K562 (cell line): Measurements from ENCODE around the gene STARD6. TPM values are rescaled to one million over a fixed set of nuclear protein-coding genes. Genes with fewer than 3 reads are reported as not detected.

Experiments used
- KHSRP ChIP-seq: fragments of 450-650 bp; IDR thresholded peaks from 2 replicates; pipeline ENCODE4 v1.6.1; 2017
- MEIS2 ChIP-seq: fragments of 450-650 bp; IDR thresholded peaks from 2 replicates; pipeline ENCODE4 v1.6.1; 2014; ENCODE audit warnings: mild to moderate bottlenecking; ENCODE audit not compliant: partially characterized antibody
- NEUROD1 ChIP-seq: fragments of 150-350 bp; IDR thresholded peaks from 2 replicates; pipeline ENCODE4 v1.6.1; 2014; ENCODE audit warnings: borderline replicate concordance, low read length, low read depth; ENCODE audit not compliant: partially characterized antibody
- NR1H2 ChIP-seq: sonication (generic); formaldehyde crosslinking; IDR thresholded peaks from 2 replicates; pipeline ENCODE4 v1.4.0; 2020; ENCODE audit warnings: mild to moderate bottlenecking, missing genetic modification reagents
- RFX7 ChIP-seq: fragments of 250-450 bp; sonication (Bioruptor Pico); IDR thresholded peaks from 2 replicates; pipeline ENCODE4 v1.5.1; 2021; ENCODE audit warnings: mild to moderate bottlenecking
- RUNX1 ChIP-seq: sonication (generic); IDR thresholded peaks from 2 replicates; pipeline ENCODE4 v1.6.1; 2016; ENCODE audit warnings: antibody characterized with exemption, low read depth
- SAP30 ChIP-seq: fragments of 200-600 bp; sonication (generic); IDR thresholded peaks from 2 replicates; pipeline ENCODE4 v1.6.1; 2012; ENCODE audit warnings: borderline replicate concordance, low read depth, mild to moderate bottlenecking, moderate library complexity, low read length, control low read depth, inconsistent platforms; ENCODE audit not compliant: insufficient read depth, poor library complexity, severe bottlenecking
- ZNF766 ChIP-seq: fragments of 200-800 bp; sonication (Bioruptor generic); conservative IDR thresholded peaks from 2 replicates; pipeline ENCODE4 v1.6.1; 2016; ENCODE audit warnings: missing genetic modification characterization, missing compliant biosample characterization
- ZZZ3 ChIP-seq: fragments of 450-650 bp; IDR thresholded peaks from 2 replicates; pipeline ENCODE4 v1.6.1; 2016; ENCODE audit warnings: antibody characterized with exemption, mild to moderate bottlenecking, moderate library complexity
- polyA plus RNA-seq, 8 experiments: library from polyadenylated mRNA; depleted of rRNA in 4 of 8; stranded (reverse) in 5 of 8; unstranded in 3 of 8; fragments of >200 nt; fragmentation: Nextera tagmentation in 2 of 8; fragmentation: Illumina TruSeq in 1 of 8; extraction: Ambion mirVana in 2 of 8; extraction: Trizol in 1 of 8; gene quantifications; 2 replicates each; pipeline versions ENCODE4 v1.2.1 to v1.2.3, GENCODE V29; 2011 to 2014; ENCODE audit warnings: inconsistent platforms in 1 of 8, missing spikeins in 1 of 8
- total RNA-seq, 7 experiments: library from RNA; depleted of rRNA in 6 of 7; stranded (reverse); fragments of >200 nt in 6 of 7; fragmentation: Illumina TruSeq in 2 of 7; extraction: Trizol in 2 of 7; gene quantifications; 2 replicates each; pipeline versions ENCODE4 v1.2.1 to v1.2.3, GENCODE V29; 2011 to 2021; ENCODE audit warnings: low replicate concordance in 1 of 7
- TF ChIP-seq, protein P1 (sequence below), 2 experiments: IDR thresholded peaks in 1 of 2; conservative IDR thresholded peaks in 1 of 2; 2 replicates each; pipeline ENCODE4 v1.6.1; 2016; ENCODE audit warnings: low read depth in 2 of 2, mild to moderate bottlenecking in 1 of 2, missing compliant biosample characterization in 1 of 2, missing genetic modification characterization in 1 of 2, moderate library complexity in 1 of 2
- TF ChIP-seq, protein P2 (sequence below), 2 experiments: fragments of 450-650 bp; IDR thresholded peaks; 2 replicates each; pipeline ENCODE4 v1.6.1; 2016
- TF ChIP-seq, protein P3 (sequence below): fragments of 450-650 bp; IDR thresholded peaks from one replicate; pipeline ENCODE4 v1.6.1; 2018; ENCODE audit warnings: mild to moderate bottlenecking, moderate library complexity; ENCODE audit not compliant: partially characterized antibody
- TF ChIP-seq, protein P4 (sequence below): fragments of 250-450 bp; sonication (Bioruptor Pico); IDR thresholded peaks from 2 replicates; pipeline ENCODE4 v1.4.0; 2020; ENCODE audit warnings: borderline replicate concordance
- TF ChIP-seq, protein P5 (sequence below): fragments of 250-450 bp; sonication (Bioruptor Pico); IDR thresholded peaks from 2 replicates; pipeline ENCODE4 v1.5.0; 2021

The STARD6 gene
- total and polyA plus RNA-seq, 9 of the 15 experiments (the other 6 are each of a cell fraction or from before 2014, with no cell fraction given), result 0.11 to 0.15 TPM; not detected in 7

DNA sequence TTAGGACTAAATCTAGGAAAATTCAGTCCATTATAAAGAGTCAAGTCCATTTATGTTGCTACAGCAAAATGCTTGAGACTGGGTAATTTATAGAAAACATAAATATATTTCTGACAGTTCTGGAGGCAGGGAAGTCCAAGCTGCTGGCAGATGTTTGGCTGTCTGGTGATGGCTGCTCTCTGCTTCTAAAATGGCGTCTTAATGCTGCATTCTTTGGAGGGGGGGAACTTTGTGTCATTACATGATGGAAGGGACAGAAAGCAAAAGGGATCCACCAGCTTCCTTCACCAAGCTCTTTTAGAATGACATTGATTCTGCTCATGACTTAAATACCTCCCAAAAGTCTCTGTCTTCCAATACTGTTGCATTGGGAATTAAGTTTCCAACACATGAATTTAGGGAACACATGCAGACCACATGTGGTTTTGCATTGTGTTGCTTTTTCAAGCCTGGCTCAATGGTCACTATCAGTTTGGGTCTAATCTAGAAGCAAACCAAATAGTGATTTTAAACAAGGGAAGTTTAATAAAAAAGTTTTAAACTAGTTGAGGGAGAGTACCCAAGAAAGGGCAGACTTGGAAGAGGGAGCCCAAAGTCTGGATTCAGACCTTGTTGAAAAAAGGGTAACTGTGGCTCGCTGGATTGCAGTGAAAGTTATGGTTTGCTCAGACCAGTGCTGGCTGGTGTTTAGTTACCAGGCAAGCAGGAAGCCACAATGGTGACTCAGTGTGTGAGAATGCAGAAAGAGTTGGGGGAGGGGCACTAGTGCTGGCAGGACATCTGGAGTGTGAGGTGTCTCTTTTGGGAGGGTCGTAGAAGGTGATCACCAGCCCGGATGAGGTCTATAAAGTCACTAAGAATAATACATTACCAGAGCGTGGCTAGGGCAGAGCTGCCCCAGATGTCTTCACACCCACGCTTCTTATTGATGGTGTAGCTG is 30.8 kb upstream of the STARD6 start (continued):
- TF ChIP-seq, protein P1, sequence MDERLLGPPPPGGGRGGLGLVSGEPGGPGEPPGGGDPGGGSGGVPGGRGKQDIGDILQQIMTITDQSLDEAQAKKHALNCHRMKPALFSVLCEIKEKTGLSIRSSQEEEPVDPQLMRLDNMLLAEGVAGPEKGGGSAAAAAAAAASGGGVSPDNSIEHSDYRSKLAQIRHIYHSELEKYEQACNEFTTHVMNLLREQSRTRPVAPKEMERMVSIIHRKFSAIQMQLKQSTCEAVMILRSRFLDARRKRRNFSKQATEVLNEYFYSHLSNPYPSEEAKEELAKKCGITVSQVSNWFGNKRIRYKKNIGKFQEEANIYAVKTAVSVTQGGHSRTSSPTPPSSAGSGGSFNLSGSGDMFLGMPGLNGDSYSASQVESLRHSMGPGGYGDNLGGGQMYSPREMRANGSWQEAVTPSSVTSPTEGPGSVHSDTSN (CRISPR knock-in tag; IDR thresholded peaks at IDR 0.05; ENCODE audit: low read depth), result no peak
- TF ChIP-seq, protein P1 (tag; conservative IDR thresholded peaks at IDR 0.05; ENCODE audit: low read depth), result 0 out of 2 replicates have a peak, but pooled peaks have one; percentile 31
- no peak for TF ChIP-seq RUNX1
- TF ChIP-seq RFX7 (CRISPR knock-in tag), result no peak
- TF ChIP-seq, protein P2, sequence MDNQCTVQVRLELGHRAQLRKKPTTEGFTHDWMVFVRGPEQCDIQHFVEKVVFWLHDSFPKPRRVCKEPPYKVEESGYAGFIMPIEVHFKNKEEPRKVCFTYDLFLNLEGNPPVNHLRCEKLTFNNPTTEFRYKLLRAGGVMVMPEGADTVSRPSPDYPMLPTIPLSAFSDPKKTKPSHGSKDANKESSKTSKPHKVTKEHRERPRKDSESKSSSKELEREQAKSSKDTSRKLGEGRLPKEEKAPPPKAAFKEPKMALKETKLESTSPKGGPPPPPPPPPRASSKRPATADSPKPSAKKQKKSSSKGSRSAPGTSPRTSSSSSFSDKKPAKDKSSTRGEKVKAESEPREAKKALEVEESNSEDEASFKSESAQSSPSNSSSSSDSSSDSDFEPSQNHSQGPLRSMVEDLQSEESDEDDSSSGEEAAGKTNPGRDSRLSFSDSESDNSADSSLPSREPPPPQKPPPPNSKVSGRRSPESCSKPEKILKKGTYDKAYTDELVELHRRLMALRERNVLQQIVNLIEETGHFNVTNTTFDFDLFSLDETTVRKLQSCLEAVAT (IDR thresholded peaks at IDR 0.05), result 0 out of 4 replicates have a peak, but pooled peaks of 1 of the 2 experiments have one; percentile 36
- TF ChIP-seq, protein P3, sequence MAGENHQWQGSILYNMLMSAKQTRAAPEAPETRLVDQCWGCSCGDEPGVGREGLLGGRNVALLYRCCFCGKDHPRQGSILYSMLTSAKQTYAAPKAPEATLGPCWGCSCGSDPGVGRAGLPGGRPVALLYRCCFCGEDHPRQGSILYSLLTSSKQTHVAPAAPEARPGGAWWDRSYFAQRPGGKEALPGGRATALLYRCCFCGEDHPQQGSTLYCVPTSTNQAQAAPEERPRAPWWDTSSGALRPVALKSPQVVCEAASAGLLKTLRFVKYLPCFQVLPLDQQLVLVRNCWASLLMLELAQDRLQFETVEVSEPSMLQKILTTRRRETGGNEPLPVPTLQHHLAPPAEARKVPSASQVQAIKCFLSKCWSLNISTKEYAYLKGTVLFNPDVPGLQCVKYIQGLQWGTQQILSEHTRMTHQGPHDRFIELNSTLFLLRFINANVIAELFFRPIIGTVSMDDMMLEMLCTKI, result no peak
- no peak for TF ChIP-seq NR1H2 (CRISPR knock-in tag)
- peak; percentile 33 for TF ChIP-seq NEUROD1
- no peak for TF ChIP-seq ZNF766 (CRISPR knock-in tag)
- TF ChIP-seq SAP30, result no peak
- TF ChIP-seq KHSRP, result no peak
- no peak for TF ChIP-seq ZZZ3
- TF ChIP-seq, protein P4, sequence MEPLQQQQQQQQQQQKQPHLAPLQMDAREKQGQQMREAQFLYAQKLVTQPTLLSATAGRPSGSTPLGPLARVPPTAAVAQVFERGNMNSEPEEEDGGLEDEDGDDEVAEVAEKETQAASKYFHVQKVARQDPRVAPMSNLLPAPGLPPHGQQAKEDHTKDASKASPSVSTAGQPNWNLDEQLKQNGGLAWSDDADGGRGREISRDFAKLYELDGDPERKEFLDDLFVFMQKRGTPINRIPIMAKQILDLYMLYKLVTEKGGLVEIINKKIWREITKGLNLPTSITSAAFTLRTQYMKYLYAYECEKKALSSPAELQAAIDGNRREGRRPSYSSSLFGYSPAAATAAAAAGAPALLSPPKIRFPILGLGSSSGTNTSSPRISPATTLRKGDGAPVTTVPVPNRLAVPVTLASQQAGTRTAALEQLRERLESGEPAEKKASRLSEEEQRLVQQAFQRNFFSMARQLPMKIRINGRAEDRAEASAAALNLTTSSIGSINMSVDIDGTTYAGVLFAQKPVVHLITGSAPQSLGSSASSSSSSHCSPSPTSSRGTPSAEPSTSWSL, result no peak
- no peak for TF ChIP-seq MEIS2
- TF ChIP-seq, protein P5, sequence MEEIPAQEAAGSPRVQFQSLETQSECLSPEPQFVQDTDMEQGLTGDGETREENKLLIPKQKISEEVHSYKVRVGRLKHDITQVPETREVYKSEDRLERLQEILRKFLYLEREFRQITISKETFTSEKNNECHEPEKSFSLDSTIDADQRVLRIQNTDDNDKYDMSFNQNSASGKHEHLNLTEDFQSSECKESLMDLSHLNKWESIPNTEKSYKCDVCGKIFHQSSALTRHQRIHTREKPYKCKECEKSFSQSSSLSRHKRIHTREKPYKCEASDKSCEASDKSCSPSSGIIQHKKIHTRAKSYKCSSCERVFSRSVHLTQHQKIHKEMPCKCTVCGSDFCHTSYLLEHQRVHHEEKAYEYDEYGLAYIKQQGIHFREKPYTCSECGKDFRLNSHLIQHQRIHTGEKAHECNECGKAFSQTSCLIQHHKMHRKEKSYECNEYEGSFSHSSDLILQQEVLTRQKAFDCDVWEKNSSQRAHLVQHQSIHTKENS, result no peak
